Esophagus squamous epithelium (tissue), 5 donors: ENCODE measurements around the gene RELN. TPM values are rescaled to one million over a fixed set of nuclear protein-coding genes. Genes with fewer than 3 reads are reported as not detected.

Experiments used
- DNase-seq: peaks from one replicate; lab custom pipeline; 2025; lab: John Stamatoyannopoulos, UW
- H3K27ac ChIP-seq, 4 donors: fragments of 200-600 bp; sonication (generic); one replicate each; pipeline ENCODE4 v1.5.1; 2016 to 2019; ENCODE audit warnings: mild to moderate bottlenecking in 1 of 4
- H3K27me3 ChIP-seq, 4 donors: fragments of 200-600 bp; sonication (generic); 1 replicate in 3 of 4; 2 replicates in 1 of 4; pipeline versions ENCODE4 v1.5.1 to v1.6.0; 2017 to 2021; ENCODE audit warnings: antibody characterized with exemption in 1 of 4
- H3K36me3 ChIP-seq, 3 donors: fragments of 200-600 bp; sonication (generic); one replicate each; pipeline ENCODE4 v1.5.1; 2016 to 2019
- H3K4me1 ChIP-seq, 3 donors: fragments of 200-600 bp; sonication (generic); one replicate each; pipeline ENCODE4 v1.5.1; 2017 to 2019
- H3K4me3 ChIP-seq, 4 donors: fragments of 200-600 bp; sonication (generic); 1 replicate in 3 of 4; 2 replicates in 1 of 4; pipeline ENCODE4 v1.5.1; 2016 to 2019; ENCODE audit warnings: mild to moderate bottlenecking in 2 of 4, moderate library complexity in 1 of 4
- H3K9me3 ChIP-seq, 3 donors: fragments of 200-600 bp; sonication (generic); one replicate each; pipeline ENCODE4 v1.5.1; 2016 to 2019
- POLR2A ChIP-seq, 4 donors: fragments of 450-650 bp; IDR thresholded peaks; one replicate each; pipeline ENCODE4 v1.6.1; 2017; ENCODE audit warnings: antibody characterized with exemption in 4 of 4, mild to moderate bottlenecking in 4 of 4, moderate library complexity in 3 of 4
- WGBS, 2 donors: methylation state at CpG; one replicate each; pipeline ENCODE4 v1.1.5; 2018; 5-methylcytosine and 5-hydroxymethylcytosine counted together
- intact Hi-C: fragments of 100-400 bp; cut with DNase I; formaldehyde crosslinking; loops from one replicate; pipeline ENCODE4 v1.15.0; 2022
- total RNA-seq, 4 donors: library from RNA; depleted of rRNA; stranded (reverse); fragments of >200 nt; gene quantifications; one replicate each; pipeline ENCODE4 v1.1.0, GENCODE V29; 2016
- TF ChIP-seq, protein P1 (sequence below), 6 experiments: fragments of 450-650 bp in 4 of 6; fragments of 200-600 bp in 2 of 6; sonication (generic) in 2 of 6; IDR thresholded peaks; one replicate each; pipeline ENCODE4 v1.5.1; 2016 to 2019; ENCODE audit warnings: antibody characterized with exemption in 6 of 6, mild to moderate bottlenecking in 4 of 6, moderate library complexity in 4 of 6
- donor health status: DM: yes; HTN: yes; CAD: no.

RELN gene
- total RNA-seq, 4 donors from 2014 or later = 0.68 to 6.5 (median 1.00) TPM

- no peaks in the 10 kb centered on the region for H3K4me1 ChIP-seq
- H3K27ac ChIP-seq = no peak overlapping the region
- H3K27me3 ChIP-seq = no peaks in the 10 kb centered on the region
- no peaks in the 10 kb centered on the region for H3K36me3 ChIP-seq
- DNase-seq = no peak
- TF ChIP-seq, protein P1, sequence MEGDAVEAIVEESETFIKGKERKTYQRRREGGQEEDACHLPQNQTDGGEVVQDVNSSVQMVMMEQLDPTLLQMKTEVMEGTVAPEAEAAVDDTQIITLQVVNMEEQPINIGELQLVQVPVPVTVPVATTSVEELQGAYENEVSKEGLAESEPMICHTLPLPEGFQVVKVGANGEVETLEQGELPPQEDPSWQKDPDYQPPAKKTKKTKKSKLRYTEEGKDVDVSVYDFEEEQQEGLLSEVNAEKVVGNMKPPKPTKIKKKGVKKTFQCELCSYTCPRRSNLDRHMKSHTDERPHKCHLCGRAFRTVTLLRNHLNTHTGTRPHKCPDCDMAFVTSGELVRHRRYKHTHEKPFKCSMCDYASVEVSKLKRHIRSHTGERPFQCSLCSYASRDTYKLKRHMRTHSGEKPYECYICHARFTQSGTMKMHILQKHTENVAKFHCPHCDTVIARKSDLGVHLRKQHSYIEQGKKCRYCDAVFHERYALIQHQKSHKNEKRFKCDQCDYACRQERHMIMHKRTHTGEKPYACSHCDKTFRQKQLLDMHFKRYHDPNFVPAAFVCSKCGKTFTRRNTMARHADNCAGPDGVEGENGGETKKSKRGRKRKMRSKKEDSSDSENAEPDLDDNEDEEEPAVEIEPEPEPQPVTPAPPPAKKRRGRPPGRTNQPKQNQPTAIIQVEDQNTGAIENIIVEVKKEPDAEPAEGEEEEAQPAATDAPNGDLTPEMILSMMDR (IDR thresholded peaks at IDR 0.05) = no peak
- TF ChIP-seq POLR2A (IDR thresholded peaks at IDR 0.05) = no peak
- no peak overlapping the region for H3K4me3 ChIP-seq
- intact Hi-C loops = no loop called here
- no peaks in the 10 kb centered on the region for H3K9me3 ChIP-seq
These were observed 291.4 kb downstream of the RELN start for GRCh38 chr7:103698064-103698463.

GRCh38 chr7:103695521-103695920 lies 293.9 kb downstream of the RELN start:
- WGBS, 2 donors = 74 to 80% methylated on average over 4 of the region's 4 CpGs
- Histone ChIP-seq H3K27ac (no peak overlapping the region), H3K9me3 (no peaks in the 10 kb centered on the region), H3K4me1 (no peaks in the 10 kb centered on the region), H3K4me3 (no peak overlapping the region), H3K27me3 (no peaks in the 10 kb centered on the region), H3K36me3 (no peaks in the 10 kb centered on the region)
- intact Hi-C loops = no loop called here
- no peak for DNase-seq
- TF ChIP-seq POLR2A (IDR thresholded peaks at IDR 0.05) = no peak
- TF ChIP-seq, protein P1 (IDR thresholded peaks at IDR 0.05) = no peak

- no peak for DNase-seq
- no peaks in the 10 kb centered on the region for H3K4me1 ChIP-seq
- H3K36me3 ChIP-seq = no peaks in the 10 kb centered on the region
- H3K27ac ChIP-seq = no peak overlapping the region
- no peaks in the 10 kb centered on the region for H3K27me3 ChIP-seq
- H3K9me3 ChIP-seq = no peaks in the 10 kb centered on the region
- TF ChIP-seq POLR2A (IDR thresholded peaks at IDR 0.05) = no peak
- TF ChIP-seq, protein P1 (IDR thresholded peaks at IDR 0.05) = no peak
- intact Hi-C loops = no loop called here
- H3K4me3 ChIP-seq = no peak overlapping the region
- 92 to 94% methylated on average over 4 of the region's 4 CpGs for WGBS, 2 donors
These were observed 295.2 kb downstream of the RELN start for GRCh38 chr7:103694304-103694703.

DNA sequence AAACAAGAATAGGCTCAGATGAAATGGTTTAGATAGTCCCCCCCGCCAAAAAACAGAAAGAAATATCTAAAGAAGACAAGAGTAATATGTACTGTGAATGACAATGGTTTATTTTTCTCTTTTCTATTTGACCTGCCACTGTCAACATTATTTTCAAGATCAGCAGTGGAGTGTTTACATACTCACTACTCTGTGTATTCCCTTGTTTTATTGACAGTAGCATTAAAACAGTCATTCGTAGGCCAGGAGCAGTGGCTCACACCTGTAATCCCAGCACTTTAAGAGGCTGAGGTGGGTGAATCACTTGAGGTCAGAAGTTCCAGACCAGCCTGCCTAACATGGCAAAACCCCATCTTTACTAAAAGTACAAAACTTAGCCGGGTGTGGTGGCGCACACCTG lies 298.2 kb downstream of the RELN start:
- Histone ChIP-seq H3K27ac (no peak overlapping the region), H3K36me3 (no peaks in the 10 kb centered on the region), H3K4me3 (no peak overlapping the region), H3K9me3 (no peaks in the 10 kb centered on the region), H3K27me3 (no peaks in the 10 kb centered on the region), H3K4me1 (no peaks in the 10 kb centered on the region)
- intact Hi-C loops = no loop called here
- DNase-seq = no peak
- TF ChIP-seq POLR2A (IDR thresholded peaks at IDR 0.05) = no peak
- TF ChIP-seq, protein P1 (IDR thresholded peaks at IDR 0.05) = no peak
- WGBS, 2 donors = 59 to 64% methylated on average over 4 of the region's 4 CpGs

- Histone ChIP-seq H3K27me3 (no peaks in the 10 kb centered on the region), H3K9me3 (no peaks in the 10 kb centered on the region), H3K27ac (no peak overlapping the region), H3K4me1 (no peaks in the 10 kb centered on the region), H3K4me3 (no peak overlapping the region), H3K36me3 (no peaks in the 10 kb centered on the region)
- DNase-seq = no peak
- TF ChIP-seq, protein P1 (IDR thresholded peaks at IDR 0.05) = no peak
- TF ChIP-seq POLR2A (IDR thresholded peaks at IDR 0.05) = no peak
- intact Hi-C loops = no loop called here
- WGBS, 2 donors = 52 to 53% methylated on average over 6 of the region's 6 CpGs
These were observed 299.1 kb downstream of the RELN start for GRCh38 chr7:103690242-103690974.
